Activated naive CD8-positive, alpha-beta T cell treated with anti-CD3 and anti-CD28 coated beads, Interleukin-2, amount 50 U/mL, for 24 hours (primary cell): ENCODE data around the gene PPP1R12B.
"Not testable (repeated sequence)": the region's sequence is repeated elsewhere in the genome, so short reads cannot be mapped to it uniquely, and the experiment has no call there.

Experiments
- ATAC-seq: fragments of 150-1000 bp; cut with Tn5 transposase; one replicate; pipeline ENCODE4 v1.10.0; 2021
- DNase-seq: peaks from one replicate; pipeline ENCODE4 v3.0.0; 2021
- H3K27ac Mint-ChIP-seq: one replicate; pipeline ENCODE4 v1.8.0; 2021; ENCODE audit warnings: mild to moderate bottlenecking, mixed read lengths
- H3K27me3 Mint-ChIP-seq: one replicate; pipeline ENCODE4 v1.8.0; 2021; ENCODE audit warnings: mixed read lengths
- H3K36me3 Mint-ChIP-seq: one replicate; pipeline ENCODE4 v1.8.0; 2021; ENCODE audit warnings: low read depth, mixed read lengths
- H3K4me1 Mint-ChIP-seq: one replicate; pipeline ENCODE4 v1.8.0; 2021; ENCODE audit warnings: mixed read lengths
- H3K4me3 Mint-ChIP-seq: one replicate; pipeline ENCODE4 v1.8.0; 2021; ENCODE audit warnings: mild to moderate bottlenecking, moderate library complexity, mixed read lengths
- H3K9me3 Mint-ChIP-seq: one replicate; pipeline ENCODE4 v1.8.0; 2021; ENCODE audit warnings: mixed read lengths

Gene PPP1R12B

GRCh38 chr1:202545647-202546303 lies 197.3 kb downstream of the PPP1R12B start:
- H3K27me3 Mint-ChIP-seq, H3K4me3 Mint-ChIP-seq, DNase-seq, H3K36me3 Mint-ChIP-seq, H3K4me1 Mint-ChIP-seq, H3K9me3 Mint-ChIP-seq, H3K27ac Mint-ChIP-seq, ATAC-seq: not testable (repeated sequence)

GRCh38 chr1:202546377-202546776 lies 197.9 kb downstream of the PPP1R12B start:
- not testable (repeated sequence) for ATAC-seq, H3K4me1 Mint-ChIP-seq, H3K27me3 Mint-ChIP-seq, H3K36me3 Mint-ChIP-seq, H3K27ac Mint-ChIP-seq, DNase-seq, H3K9me3 Mint-ChIP-seq
- H3K4me3 Mint-ChIP-seq, result peak overlapping the region; percentile 13

GRCh38 chr1:202546796-202547195 lies 198.3 kb downstream of the PPP1R12B start:
- DNase-seq, H3K36me3 Mint-ChIP-seq, H3K27ac Mint-ChIP-seq: not testable (repeated sequence)

DNA sequence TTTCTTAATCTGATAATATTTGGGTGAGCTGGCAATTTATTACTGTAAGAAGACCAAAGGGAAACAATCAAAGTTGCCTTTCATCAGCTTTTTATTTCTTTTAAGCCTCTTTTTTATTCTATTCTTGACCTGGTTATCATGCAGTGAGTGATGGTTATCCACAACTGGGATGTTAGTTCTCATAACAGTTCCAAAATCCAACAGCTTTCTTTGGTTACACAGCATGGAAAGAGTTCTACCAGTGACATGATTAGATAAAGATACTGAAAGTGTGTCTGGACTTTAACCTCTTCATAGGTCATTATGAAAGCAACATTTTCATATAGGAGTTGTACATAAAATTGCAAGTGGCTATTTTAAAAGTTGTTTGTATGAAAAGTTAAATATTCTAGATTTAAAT lies 198.7 kb downstream of the PPP1R12B start:
- no peaks in the 10 kb centered on the region for H3K27me3 Mint-ChIP-seq

More at GRCh38 chr1:202546796-202547195, 198.3 kb downstream of the PPP1R12B start:
- ATAC-seq, H3K27me3 Mint-ChIP-seq, H3K4me1 Mint-ChIP-seq, H3K9me3 Mint-ChIP-seq: not testable (repeated sequence)
- H3K4me3 Mint-ChIP-seq, result peak overlapping the region; percentile 13

DNA sequence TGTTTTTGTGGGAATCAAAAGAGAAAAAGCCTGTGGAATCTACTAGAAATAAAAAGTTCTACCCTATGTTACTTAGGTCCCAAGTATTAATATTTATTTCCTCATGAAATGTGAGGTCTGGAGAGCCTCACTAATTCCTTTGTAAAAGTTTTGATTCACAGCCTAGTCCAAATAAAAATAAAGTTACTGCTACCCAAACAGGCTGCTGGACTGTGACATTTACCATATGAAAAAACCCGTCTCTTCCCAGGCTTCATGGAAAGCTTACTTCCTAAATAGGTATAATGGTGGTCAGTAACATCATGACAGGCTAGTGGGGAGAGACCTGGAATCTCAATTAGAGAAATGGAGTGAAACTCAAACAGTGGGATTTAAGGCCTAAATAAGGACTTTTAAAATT lies 201.6 kb downstream of the PPP1R12B start:
- DNase-seq, H3K27ac Mint-ChIP-seq, H3K9me3 Mint-ChIP-seq, ATAC-seq, H3K27me3 Mint-ChIP-seq, H3K36me3 Mint-ChIP-seq, H3K4me3 Mint-ChIP-seq: not testable (repeated sequence)
- H3K4me1 Mint-ChIP-seq, result peaks cover 14% of the 10 kb centered on the region

More for the DNA sequence above, 198.7 kb downstream of the PPP1R12B start:
- DNase-seq (no peak), ATAC-seq (no peak)
- Mint-ChIP-seq H3K27ac (no peak overlapping the region), H3K4me3 (no peak overlapping the region), H3K9me3 (no peaks in the 10 kb centered on the region), H3K36me3 (no peaks in the 10 kb centered on the region), H3K4me1 (peaks cover 10% of the 10 kb centered on the region)

GRCh38 chr1:202551683-202552082 lies 203.2 kb downstream of the PPP1R12B start:
- Mint-ChIP-seq H3K27ac (no peak overlapping the region), H3K9me3 (no peaks in the 10 kb centered on the region), H3K36me3 (no peaks in the 10 kb centered on the region), H3K4me3 (no peak overlapping the region), H3K4me1 (peaks cover 8% of the 10 kb centered on the region), H3K27me3 (no peaks in the 10 kb centered on the region)
- ATAC-seq (no peak), DNase-seq (no peak)

- not testable (repeated sequence) for H3K9me3 Mint-ChIP-seq, DNase-seq, H3K4me3 Mint-ChIP-seq, H3K36me3 Mint-ChIP-seq, H3K27ac Mint-ChIP-seq, H3K4me1 Mint-ChIP-seq, ATAC-seq, H3K27me3 Mint-ChIP-seq
Observed at GRCh38 chr1:202552615-202553014, 204.1 kb downstream of the PPP1R12B start.

- not testable (repeated sequence) for H3K9me3 Mint-ChIP-seq, H3K27me3 Mint-ChIP-seq, H3K27ac Mint-ChIP-seq, ATAC-seq, DNase-seq, H3K36me3 Mint-ChIP-seq, H3K4me3 Mint-ChIP-seq, H3K4me1 Mint-ChIP-seq
Observed at GRCh38 chr1:202553078-202553477, 204.6 kb downstream of the PPP1R12B start.

DNA sequence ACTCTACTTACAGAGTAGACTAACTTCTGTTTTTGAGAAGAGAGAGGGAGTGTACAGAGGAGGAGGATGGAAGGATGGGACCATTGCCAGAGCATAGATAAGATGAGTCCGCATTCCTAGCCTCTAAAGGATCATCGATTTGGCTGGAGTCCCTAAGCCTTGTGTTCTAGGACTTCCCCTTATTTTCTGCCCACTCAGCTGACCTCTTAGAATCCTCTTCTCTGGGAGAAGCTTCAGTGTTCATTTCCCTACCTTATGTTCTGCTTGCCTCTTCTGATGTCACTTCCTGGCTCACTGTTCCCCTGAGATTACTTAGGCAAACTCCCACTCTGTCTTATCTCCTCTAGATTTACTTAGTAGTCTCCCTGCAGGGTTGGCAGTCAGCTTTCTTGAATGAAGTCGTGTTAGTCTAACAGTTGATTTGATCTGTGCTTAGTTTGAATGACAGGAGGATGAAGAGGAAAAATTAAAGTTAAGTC lies 205.1 kb downstream of the PPP1R12B start:
- Mint-ChIP-seq H3K9me3 (no peaks in the 10 kb centered on the region), H3K4me1 (peaks cover 4% of the 10 kb centered on the region)
- ATAC-seq, result no peak

DNA sequence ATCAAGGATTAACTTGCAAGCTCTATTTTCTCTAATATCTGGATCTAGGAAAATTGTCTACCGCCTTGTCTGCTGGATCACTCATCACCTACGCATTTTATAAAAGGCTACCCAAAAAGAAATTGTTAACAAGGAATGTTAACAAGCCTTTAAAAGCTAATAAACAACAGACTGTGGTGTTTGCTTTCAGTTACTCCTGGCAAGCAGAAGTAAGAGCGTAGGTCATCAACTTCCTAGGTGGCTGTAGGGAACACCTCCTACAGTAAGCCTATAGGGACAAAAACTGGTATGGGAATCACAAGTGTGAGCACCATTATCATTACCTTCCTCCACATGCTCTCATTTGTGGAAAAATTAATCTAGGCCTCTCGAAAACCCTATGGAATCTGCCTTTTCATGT lies 206.1 kb downstream of the PPP1R12B start:
- H3K9me3 Mint-ChIP-seq, result not testable (repeated sequence)

More for the DNA sequence above, 205.1 kb downstream of the PPP1R12B start:
- Mint-ChIP-seq H3K27me3 (no peaks in the 10 kb centered on the region), H3K27ac (no peak overlapping the region), H3K4me3 (no peak overlapping the region), H3K36me3 (no peaks in the 10 kb centered on the region)
- DNase-seq, result no peak

GRCh38 chr1:202556037-202556436 lies 207.5 kb downstream of the PPP1R12B start:
- H3K4me3 Mint-ChIP-seq, H3K36me3 Mint-ChIP-seq, H3K4me1 Mint-ChIP-seq, H3K27ac Mint-ChIP-seq, H3K27me3 Mint-ChIP-seq, H3K9me3 Mint-ChIP-seq, DNase-seq, ATAC-seq: not testable (repeated sequence)

More for the DNA sequence above, 206.1 kb downstream of the PPP1R12B start:
- H3K27me3 Mint-ChIP-seq, ATAC-seq, H3K4me3 Mint-ChIP-seq, DNase-seq, H3K4me1 Mint-ChIP-seq, H3K27ac Mint-ChIP-seq, H3K36me3 Mint-ChIP-seq: not testable (repeated sequence)

DNA sequence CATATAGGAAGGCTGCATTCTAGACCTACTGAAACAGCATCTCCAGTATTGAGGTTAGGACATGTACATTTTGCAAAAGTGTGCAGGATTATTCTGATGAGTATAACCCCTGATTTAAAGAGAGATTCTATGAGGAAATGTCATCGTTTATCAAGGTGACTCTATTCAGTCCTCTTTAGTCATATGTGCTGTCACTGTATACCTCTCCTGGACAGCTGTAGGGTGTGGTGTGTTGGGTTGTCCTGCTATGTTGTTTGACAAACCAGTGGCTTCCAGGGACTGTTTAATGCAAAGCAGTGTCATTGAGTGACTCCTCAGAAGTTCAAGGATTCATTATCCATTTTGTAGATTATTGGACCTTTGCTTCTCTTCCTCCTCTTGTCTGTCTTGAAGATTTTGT lies 209.2 kb downstream of the PPP1R12B start:
- not testable (repeated sequence) for H3K4me1 Mint-ChIP-seq, H3K27ac Mint-ChIP-seq, H3K9me3 Mint-ChIP-seq, H3K36me3 Mint-ChIP-seq, H3K4me3 Mint-ChIP-seq, ATAC-seq, DNase-seq, H3K27me3 Mint-ChIP-seq

- H3K36me3 Mint-ChIP-seq, result no peaks in the 10 kb centered on the region
- DNase-seq (no peak), ATAC-seq (no peak)
- peaks cover 10% of the 10 kb centered on the region for H3K4me1 Mint-ChIP-seq
- no peaks in the 10 kb centered on the region for H3K27me3 Mint-ChIP-seq
- H3K27ac Mint-ChIP-seq, result no peak overlapping the region
- H3K9me3 Mint-ChIP-seq, result no peaks in the 10 kb centered on the region
- no peak overlapping the region for H3K4me3 Mint-ChIP-seq
Observed at GRCh38 chr1:202561240-202561639, 212.7 kb downstream of the PPP1R12B start.

DNA sequence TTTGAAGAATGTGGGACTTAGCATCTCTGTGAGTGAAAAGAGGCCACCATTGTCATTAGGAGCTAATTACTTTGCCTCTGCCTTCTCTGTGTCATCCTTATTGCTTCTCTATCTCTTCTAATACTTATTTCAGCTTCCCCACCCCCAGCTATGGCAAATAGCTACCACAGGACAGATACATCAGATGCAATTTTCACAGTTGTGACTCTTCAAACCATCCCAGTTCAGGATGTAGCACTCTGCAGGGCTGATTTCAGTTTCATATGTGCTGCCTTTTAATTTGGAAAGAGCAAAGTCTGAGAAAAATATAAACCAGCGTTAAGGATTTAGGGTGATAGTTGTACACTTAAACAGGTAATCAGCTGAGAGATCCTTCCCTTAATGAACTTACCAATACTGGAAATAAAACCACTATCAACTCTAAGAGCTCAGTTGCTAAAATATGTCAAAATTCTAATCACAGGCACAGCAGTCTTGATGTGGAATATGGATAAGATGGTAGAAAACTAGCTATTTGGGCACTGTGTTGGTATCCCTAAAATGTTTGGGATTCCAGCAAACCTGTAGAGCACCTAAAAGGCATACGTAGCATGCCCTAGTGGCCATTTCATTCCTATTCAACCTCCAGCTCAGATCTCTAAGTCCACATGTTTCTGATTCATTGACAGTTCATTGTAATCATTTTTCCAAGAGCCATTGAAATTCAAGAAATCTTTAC lies 213.4 kb downstream of the PPP1R12B start:
- DNase-seq, result no peak
- Mint-ChIP-seq H3K9me3 (no peaks in the 10 kb centered on the region), H3K27ac (no peak overlapping the region), H3K4me1 (peaks cover 14% of the 10 kb centered on the region), H3K36me3 (no peaks in the 10 kb centered on the region), H3K27me3 (no peaks in the 10 kb centered on the region), H3K4me3 (no peak overlapping the region)
- no peak for ATAC-seq

DNA sequence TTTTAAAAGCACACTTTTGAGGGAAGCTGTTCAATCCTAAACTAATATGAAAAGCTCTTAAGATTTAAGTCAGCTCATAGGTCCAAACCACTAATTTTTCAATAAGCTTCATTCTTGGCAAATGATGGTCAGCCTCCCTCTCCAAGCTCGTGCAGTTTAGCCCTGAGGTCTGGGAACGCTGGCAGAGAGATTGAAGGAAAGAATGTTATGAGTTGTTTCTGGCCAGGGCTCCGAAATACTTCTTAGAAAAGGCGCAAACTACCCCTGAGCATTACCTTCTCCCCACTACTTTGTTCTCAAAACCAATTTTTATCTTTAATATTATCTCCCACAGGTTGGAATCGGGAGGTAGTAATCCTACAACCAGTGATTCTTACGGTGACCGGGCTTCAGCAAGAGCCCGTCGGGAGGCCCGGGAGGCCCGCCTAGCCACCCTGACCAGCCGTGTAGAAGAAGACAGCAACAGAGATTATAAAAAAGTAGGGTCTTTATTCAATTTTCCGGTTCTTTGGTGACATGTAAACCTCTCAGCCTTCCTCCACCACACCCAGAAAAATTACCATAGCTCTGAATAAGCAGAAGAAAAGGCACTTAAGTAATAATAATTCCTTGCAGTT lies 214.1 kb downstream of the PPP1R12B start:
- H3K36me3 Mint-ChIP-seq, result peaks cover 2% of the 10 kb centered on the region
- no peak overlapping the region for H3K27ac Mint-ChIP-seq
- H3K4me3 Mint-ChIP-seq, result no peak overlapping the region
- DNase-seq (no peak), ATAC-seq (no peak)
- H3K27me3 Mint-ChIP-seq, result no peaks in the 10 kb centered on the region
- peaks cover 16% of the 10 kb centered on the region for H3K4me1 Mint-ChIP-seq
- no peaks in the 10 kb centered on the region for H3K9me3 Mint-ChIP-seq
